AG04449 (cell line): ENCODE results near the gene NCOA3.

Experiments used
- CTCF ChIA-PET: fragments of 350-600 bp; formaldehyde crosslinking; extraction: SDS; loops from one replicate; lab custom pipeline; 2021; ENCODE audit warnings: antibody characterized with exemption; lab: Yijun Ruan, JAX
- POLR2A ChIA-PET: fragments of 400-600, 350-600 bp; formaldehyde crosslinking; extraction: SDS; loops from one replicate; lab custom pipeline; 2020; ENCODE audit warnings: antibody characterized with exemption, inconsistent platforms; lab: Yijun Ruan, JAX
- DNase-seq: peaks from one replicate; pipeline ENCODE4 v3.0.0-alpha.2; 2010; ENCODE audit warnings: low read depth, low spot score
- H3K4me3 ChIP-seq: 2 replicates; pipeline ENCODE4 v1.5.1; 2011; ENCODE audit warnings: low read depth, mild to moderate bottlenecking, control low read depth, low read length
- CTCF ChIP-seq: IDR thresholded peaks from one replicate; pipeline ENCODE4 v1.5.1; 2011; ENCODE audit warnings: mild to moderate bottlenecking, moderate library complexity, low read length, control low read depth, inconsistent platforms; ENCODE audit not compliant: insufficient read depth; ENCODE audit errors: missing control alignments

NCOA3 gene

DNA sequence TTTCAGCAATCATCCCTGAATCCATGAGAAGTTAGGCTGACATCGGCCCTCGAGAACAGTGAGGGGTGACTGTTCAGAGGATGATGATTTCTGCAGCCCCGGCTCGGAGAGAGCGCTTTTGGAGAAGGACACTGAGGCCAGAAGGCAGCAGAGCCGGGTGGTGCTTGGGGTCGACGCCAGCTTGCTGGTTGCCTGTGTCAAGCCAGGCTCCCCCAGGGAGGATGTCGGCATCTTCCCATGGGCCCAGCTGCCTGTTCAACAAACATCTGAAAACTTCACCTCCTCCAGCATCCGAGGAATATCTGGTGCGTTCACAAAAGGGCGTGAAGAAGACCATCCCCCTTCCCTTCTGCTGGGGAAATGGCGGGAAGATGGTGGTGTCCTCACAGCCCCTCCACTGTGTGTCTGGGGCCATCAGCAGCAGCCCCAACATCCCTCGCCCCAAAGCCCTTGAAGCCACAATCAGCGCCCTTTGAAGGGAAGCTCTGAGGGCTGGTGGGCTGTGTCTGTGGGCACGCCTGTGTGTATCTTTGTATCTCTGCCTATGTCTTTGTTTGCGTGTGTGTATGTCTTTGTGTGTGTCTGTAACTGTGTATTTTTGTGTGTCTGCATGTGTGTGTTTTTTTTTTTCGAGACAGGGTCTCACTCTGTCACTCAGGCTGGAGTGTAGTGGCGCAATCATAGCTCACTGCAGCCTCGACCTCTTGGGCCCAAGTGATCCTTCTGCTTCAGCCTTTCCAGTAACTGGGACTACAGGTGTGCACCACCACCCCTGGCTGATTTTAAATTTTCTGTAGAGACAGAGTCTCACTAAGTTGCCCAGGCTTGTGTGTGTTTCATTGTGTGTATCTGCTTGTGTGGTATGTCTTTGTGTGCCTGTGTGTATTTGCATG is 185.7 kb downstream of the NCOA3 start:
- ChIA-PET POLR2A (no interaction called here), CTCF (interaction anchor here (1.6 to 4.0 kb wide), 2 partner anchors 608 to 933 kb away, joined by 3 to 19 read pairs; no protein-coding TSS in a partner anchor)
- TF ChIP-seq CTCF, result no peak
- no peak overlapping the region for H3K4me3 ChIP-seq
- no peak for DNase-seq

DNA sequence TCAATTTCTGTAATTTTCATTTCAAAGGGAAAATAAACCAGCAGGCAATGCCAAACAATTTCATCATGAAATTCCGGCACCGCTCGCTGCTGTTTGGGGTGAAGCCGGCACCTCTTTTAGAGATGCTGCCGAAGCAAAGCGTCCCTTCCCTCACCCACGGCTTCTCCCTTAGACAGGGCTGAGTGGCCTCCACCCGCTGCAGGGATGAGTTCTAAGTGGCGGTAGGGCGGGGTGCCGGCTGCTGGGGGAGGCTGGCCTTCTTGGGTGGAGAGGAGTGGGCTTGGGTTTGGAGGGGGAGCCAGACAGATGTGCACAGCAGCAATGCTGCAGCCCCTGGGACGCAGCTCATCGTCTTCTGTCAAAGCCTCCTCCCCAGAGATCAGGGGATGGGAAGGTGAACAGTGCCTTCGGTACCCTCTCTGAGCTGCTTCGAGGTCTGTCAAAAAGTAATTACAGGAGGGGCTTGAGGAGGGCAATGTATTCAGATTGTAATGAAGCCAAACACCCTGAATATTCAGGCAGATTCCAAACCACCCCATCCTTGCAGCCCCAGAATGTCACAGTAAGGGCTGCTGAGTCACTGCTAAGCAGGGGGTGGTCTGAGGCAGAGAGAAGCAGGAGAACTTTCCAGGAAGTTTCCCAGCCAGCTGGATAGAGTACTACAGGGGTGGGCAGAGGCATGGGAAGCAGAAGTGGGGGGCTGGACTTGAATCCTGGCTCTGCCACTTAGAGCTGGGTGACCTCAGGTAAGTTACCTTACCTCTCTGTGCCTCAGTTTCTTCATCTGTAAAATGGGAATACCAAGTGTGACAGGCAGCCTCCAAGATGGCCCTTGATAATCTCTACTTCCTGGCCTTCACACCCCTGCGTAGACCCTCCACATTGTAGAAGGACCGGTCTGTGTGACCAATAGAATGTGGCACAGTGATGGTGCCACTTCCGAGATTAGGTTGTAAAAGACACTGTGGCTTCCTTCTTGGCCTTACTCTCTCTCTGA is 187.0 kb downstream of the NCOA3 start:
- no peak overlapping the region for H3K4me3 ChIP-seq
- no peak for DNase-seq
- CTCF ChIA-PET, result interaction anchor here (1.2 to 4.8 kb wide), 4 partner anchors 11 to 932 kb away, joined by 4 to 29 read pairs (median 13); no protein-coding TSS in a partner anchor
- no peak for TF ChIP-seq CTCF
- POLR2A ChIA-PET, result no interaction called here

DNA sequence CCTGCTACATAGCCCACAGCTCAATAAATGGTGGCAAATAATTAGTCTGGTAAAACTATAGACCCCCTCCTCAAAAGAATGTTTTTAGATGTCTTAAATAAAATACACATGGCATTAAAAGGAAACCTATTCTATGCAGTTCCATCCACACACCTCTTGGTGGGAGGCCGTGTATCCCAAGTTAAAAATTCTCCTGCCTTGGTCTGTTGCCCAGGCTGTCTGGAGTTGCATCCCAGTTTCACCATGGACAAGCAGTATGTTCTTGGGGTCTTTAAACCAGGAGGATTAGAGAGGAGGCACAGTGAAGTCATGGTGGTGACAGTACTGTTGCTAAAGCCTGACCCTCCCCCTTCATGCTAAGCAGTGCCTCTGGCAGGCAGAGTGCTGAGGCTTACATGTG is 188.0 kb downstream of the NCOA3 start:
- no peak overlapping the region for H3K4me3 ChIP-seq
- CTCF ChIA-PET, result interaction anchor here (1.2 to 4.8 kb wide), 4 partner anchors 10 to 931 kb away, joined by 3 to 29 read pairs (median 13); no protein-coding TSS in a partner anchor
- TF ChIP-seq CTCF, result no peak
- DNase-seq, result no peak
- POLR2A ChIA-PET, result interaction anchor here (0.5 kb wide), 1 partner anchor 382 kb away, joined by 3 read pairs; no protein-coding TSS in a partner anchor

DNA sequence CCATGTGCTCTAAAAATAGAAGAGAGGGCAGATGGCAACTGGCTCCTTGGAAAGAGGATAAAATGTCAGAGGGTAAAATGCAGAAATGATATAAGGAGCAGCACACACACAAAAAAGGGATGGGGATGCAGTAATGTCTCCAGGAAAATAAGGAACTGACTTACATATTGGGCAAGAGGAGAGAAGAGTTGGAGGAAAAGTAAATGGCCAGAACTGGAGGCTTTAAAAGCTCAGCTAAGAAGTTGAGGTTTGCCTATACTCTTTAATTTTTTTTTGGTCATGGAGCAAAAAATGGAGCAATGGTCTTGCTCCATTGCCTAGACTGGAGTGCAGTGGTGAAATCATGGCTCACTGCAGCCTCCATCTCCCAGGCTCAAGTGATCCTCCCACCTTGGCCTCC is 189.9 kb downstream of the NCOA3 start:
- no peak for TF ChIP-seq CTCF
- CTCF ChIA-PET, result interaction anchor here (1.4 to 4.8 kb wide), 4 partner anchors 14 to 947 kb away, joined by 3 to 29 read pairs (median 14); no protein-coding TSS in a partner anchor
- DNase-seq, result no peak
- POLR2A ChIA-PET, result no interaction called here
- no peak overlapping the region for H3K4me3 ChIP-seq

DNA sequence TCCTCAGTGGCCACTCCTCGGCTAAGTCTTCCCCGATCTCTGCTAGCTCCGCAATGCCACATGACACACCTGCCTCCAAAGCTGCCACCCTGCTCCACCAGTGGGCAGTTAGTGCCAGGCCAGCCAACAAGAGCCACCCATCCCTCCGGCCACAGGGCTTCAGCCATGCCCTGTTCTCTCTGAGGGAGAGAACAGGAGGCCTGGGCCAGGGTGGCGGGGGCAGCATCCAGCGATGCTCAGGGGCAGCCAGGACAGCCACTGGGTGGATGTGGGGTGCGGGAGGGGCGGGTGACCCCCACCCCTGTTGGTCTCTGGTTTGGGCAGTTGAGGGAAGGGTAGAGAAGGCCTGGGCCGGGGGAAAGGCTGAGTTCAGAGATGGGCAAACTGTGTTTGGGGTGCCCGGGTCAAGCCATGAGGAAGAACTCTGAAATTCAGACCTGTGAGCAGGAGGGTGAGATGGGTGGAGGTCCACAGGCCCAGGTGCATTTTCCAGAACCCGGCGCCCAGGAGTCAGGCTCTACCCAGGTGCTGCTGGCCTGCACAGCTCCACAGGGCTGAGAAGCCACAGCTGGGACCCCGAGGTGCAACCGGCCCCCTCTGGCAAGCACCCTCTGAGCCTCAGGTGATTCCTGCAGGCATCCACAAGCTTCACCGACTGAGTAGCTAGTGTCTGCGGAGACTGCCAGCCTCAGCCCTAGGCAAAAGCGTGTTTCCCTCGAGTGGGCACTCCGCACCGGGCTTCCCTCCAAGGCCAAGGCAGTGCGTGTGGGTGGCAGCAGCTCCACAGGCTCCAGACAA is 192.5 kb downstream of the NCOA3 start:
- ChIA-PET CTCF (interaction anchor here (0.9 to 1.1 kb wide), 2 partner anchors 8 to 16 kb away, joined by 3 read pairs; no protein-coding TSS in a partner anchor), POLR2A (interaction anchor here (0.6 kb wide), 1 partner anchor 387 kb away, joined by 3 read pairs; no protein-coding TSS in a partner anchor)
- TF ChIP-seq CTCF, result no peak
- DNase-seq, result no peak
- no peak overlapping the region for H3K4me3 ChIP-seq
